MM.1S (cell line): Measurements from ENCODE around the gene GHITM.
"Not testable (repeated sequence)": the region's sequence is repeated elsewhere in the genome, so short reads cannot be mapped to it uniquely, and the experiment has no call there.

Source experiments
- DNase-seq: peaks from one replicate; pipeline ENCODE4 v3.0.0-alpha.2; 2015
- H2AFZ ChIP-seq: fragments of 300-600 bp; sonication (generic); 2 replicates; pipeline ENCODE4 v1.6.0; 2016; ENCODE audit warnings: antibody characterized with exemption, low read length
- H3F3A ChIP-seq: fragments of 300-600 bp; sonication (generic); 2 replicates; pipeline ENCODE4 v1.6.1; 2016; ENCODE audit warnings: mild to moderate bottlenecking, antibody characterized with exemption, low read length, moderate library complexity, mixed read lengths; ENCODE audit not compliant: insufficient read depth
- H3K27ac ChIP-seq: fragments of 300-600 bp; sonication (generic); 2 replicates; pipeline ENCODE4 v1.5.1; 2016; ENCODE audit warnings: mild to moderate bottlenecking, low read length
- H3K27me3 ChIP-seq: fragments of 300-600 bp; sonication (generic); replicated peaks from 2 replicates; pipeline ENCODE4 v1.6.0; 2016; ENCODE audit warnings: low read length; ENCODE audit not compliant: insufficient read depth
- H3K36me3 ChIP-seq: fragments of 300-600 bp; sonication (generic); replicated peaks from 2 replicates; pipeline ENCODE4 v1.6.1; 2016; ENCODE audit warnings: mild to moderate bottlenecking, low read length, mixed read lengths; ENCODE audit not compliant: insufficient read depth
- H3K4me1 ChIP-seq: fragments of 300-600 bp; sonication (generic); 2 replicates; pipeline ENCODE4 v1.6.1; 2016; ENCODE audit warnings: low read length, mixed read lengths
- H3K4me2 ChIP-seq: fragments of 300-600 bp; sonication (generic); 2 replicates; pipeline ENCODE4 v1.6.0; 2016; ENCODE audit warnings: low read depth, low read length
- H3K4me3 ChIP-seq: fragments of 300-600 bp; sonication (generic); 2 replicates; pipeline ENCODE4 v1.5.1; 2016; ENCODE audit warnings: low read length, mixed read lengths
- H3K79me2 ChIP-seq: fragments of 300-600 bp; sonication (generic); 2 replicates; pipeline ENCODE4 v1.6.1; 2016; ENCODE audit warnings: mixed run types, low read length, mixed read lengths
- H3K9ac ChIP-seq: fragments of 300-600 bp; sonication (generic); 2 replicates; pipeline ENCODE4 v1.6.1; 2016; ENCODE audit warnings: low read length, mixed read lengths
- H3K9me2 ChIP-seq: fragments of 300-600 bp; sonication (generic); replicated peaks from 2 replicates; pipeline ENCODE4 v1.6.1; 2016; ENCODE audit warnings: mild to moderate bottlenecking, low read length, mixed read lengths; ENCODE audit not compliant: insufficient read depth
- H3K9me3 ChIP-seq: fragments of 300-600 bp; sonication (generic); replicated peaks from 2 replicates; pipeline ENCODE4 v1.6.1; 2016; ENCODE audit warnings: mild to moderate bottlenecking, low read length, mixed read lengths; ENCODE audit not compliant: insufficient read depth
- H4K20me1 ChIP-seq: fragments of 300-600 bp; sonication (generic); 2 replicates; pipeline ENCODE4 v1.6.1; 2016; ENCODE audit warnings: mild to moderate bottlenecking, low read length, moderate library complexity, mixed read lengths; ENCODE audit not compliant: insufficient read depth
- EZH2 ChIP-seq: fragments of 300-600 bp; sonication (generic); optimal IDR thresholded peaks from 2 replicates; pipeline ENCODE3; 2017; ENCODE audit warnings: low read depth, mild to moderate bottlenecking, antibody characterized with exemption, low read length, mixed read lengths
- EZH2phosphoT487 ChIP-seq: fragments of 300-600 bp; sonication (generic); IDR thresholded peaks from 2 replicates; pipeline ENCODE4 v1.6.1; 2018; ENCODE audit warnings: antibody characterized with exemption, low read length
- TF ChIP-seq, protein P1 (sequence below): fragments of 300-600 bp; sonication (generic); IDR thresholded peaks from 2 replicates; pipeline ENCODE4 v1.5.1; 2016; ENCODE audit warnings: antibody characterized with exemption, low read length, mixed read lengths

Gene GHITM

DNA sequence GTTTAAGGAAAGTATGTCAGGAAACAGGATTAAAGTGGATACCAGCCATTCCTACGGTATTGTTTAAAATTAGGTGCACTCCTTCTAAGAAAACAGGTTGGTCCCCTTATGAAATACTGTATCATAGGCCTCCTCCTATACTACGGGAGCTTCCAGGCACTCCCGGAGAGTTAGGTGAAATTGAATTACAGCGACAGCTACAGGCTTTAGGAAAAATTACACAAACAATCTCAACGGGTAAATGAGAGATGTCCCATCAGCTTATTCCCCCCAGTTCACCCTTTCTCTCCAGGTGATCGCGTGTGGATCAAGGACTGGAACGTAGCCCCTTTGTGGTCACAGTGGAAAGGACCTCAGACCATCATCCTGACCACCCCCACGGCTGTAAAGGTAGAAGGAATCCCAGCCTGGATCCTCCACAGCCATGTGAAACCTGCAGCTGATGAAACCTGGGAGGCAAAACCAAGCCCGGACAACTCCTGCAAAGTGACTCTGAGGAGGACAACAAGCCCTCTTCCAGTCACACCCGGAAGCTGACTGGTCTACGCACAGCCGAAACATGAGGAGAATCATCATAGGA, 25.1 kb upstream of the GHITM start:
- Histone ChIP-seq H3K9me3 (no peaks in the 10 kb centered on the region), H3K27me3 (no peaks in the 10 kb centered on the region), H3K36me3 (no peaks in the 10 kb centered on the region), H3F3A (no peaks in the 10 kb centered on the region), H3K9me2 (no peaks in the 10 kb centered on the region), H2AFZ (no peak overlapping the region), H3K27ac (no peak overlapping the region), H3K4me1 (no peaks in the 10 kb centered on the region), H3K79me2 (no peaks in the 10 kb centered on the region), H4K20me1 (no peaks in the 10 kb centered on the region), H3K4me3 (no peak overlapping the region), H3K9ac (no peak overlapping the region), H3K4me2 (no peak overlapping the region)
- no peak for TF ChIP-seq EZH2
- TF ChIP-seq, protein P1, sequence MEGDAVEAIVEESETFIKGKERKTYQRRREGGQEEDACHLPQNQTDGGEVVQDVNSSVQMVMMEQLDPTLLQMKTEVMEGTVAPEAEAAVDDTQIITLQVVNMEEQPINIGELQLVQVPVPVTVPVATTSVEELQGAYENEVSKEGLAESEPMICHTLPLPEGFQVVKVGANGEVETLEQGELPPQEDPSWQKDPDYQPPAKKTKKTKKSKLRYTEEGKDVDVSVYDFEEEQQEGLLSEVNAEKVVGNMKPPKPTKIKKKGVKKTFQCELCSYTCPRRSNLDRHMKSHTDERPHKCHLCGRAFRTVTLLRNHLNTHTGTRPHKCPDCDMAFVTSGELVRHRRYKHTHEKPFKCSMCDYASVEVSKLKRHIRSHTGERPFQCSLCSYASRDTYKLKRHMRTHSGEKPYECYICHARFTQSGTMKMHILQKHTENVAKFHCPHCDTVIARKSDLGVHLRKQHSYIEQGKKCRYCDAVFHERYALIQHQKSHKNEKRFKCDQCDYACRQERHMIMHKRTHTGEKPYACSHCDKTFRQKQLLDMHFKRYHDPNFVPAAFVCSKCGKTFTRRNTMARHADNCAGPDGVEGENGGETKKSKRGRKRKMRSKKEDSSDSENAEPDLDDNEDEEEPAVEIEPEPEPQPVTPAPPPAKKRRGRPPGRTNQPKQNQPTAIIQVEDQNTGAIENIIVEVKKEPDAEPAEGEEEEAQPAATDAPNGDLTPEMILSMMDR = peak; percentile 22
- no peak for DNase-seq

DNA sequence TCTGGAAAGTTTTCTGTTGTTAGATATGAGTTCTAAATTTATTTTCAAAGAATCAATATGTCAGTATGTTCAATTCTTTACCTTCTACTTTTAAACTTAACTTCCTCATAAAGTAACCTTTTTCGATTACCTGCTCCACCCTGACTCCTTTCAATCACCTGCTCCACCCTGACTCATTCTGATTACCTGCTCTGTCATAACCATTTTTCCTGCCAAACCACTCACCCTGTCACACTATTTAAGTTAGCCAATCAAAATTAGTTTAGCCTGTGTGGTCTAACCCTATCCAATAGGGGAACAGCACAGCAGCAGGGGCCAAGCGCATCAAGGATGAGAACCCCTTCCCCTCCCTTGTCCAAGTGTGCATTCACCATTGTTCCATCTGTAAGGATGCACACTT, 22.1 kb upstream of the GHITM start:
- not testable (repeated sequence) for H3F3A ChIP-seq, H4K20me1 ChIP-seq, H3K4me2 ChIP-seq, H3K27me3 ChIP-seq, H3K36me3 ChIP-seq, DNase-seq, H3K4me1 ChIP-seq, H3K79me2 ChIP-seq, H3K4me3 ChIP-seq, H3K27ac ChIP-seq, H3K9me3 ChIP-seq, H3K9ac ChIP-seq, H2AFZ ChIP-seq, H3K9me2 ChIP-seq

DNA sequence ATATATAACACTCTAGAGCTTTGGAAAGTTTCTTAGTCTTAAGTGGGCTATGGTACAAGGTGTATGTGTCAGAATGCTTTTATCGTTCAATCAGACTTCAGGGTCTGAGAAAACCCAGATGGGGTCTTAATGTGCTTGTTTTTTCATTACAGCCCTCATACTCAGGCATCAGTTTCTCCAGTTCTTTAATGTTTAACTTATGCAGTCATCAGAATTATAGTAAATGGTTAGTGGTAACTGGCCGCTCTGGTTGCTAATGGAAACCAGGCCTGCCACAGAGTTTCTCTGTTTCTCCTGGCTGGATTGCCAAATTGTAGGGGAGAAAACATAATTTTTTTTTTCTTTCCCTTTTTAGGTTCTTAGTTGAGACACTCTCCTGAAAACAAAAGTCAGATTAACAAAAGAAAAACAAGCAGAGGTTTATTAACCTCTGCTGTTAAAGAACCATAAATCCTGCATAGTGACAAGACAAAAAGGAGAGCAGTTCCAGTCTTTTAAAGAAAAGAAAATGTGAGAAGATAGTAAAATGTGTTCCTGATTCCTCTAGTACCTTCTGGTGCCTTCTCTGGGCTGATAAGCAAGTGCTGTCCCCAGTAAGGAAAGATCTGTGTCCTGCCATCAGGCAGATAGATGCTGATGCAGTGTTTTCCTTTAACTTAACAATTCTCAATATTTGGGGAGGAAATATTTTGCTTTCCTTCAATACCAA, 21.5 kb upstream of the GHITM start:
- H3K4me3 ChIP-seq = no peak overlapping the region
- no peak overlapping the region for H3K4me2 ChIP-seq
- H3K27ac ChIP-seq = no peak overlapping the region
- no peaks in the 10 kb centered on the region for H3K9me3 ChIP-seq
- H3K9me2 ChIP-seq = no peaks in the 10 kb centered on the region
- no peak for DNase-seq
- TF ChIP-seq, protein P1 = no peak
- TF ChIP-seq EZH2 = no peak
- no peak for TF ChIP-seq EZH2phosphoT487
- no peak overlapping the region for H2AFZ ChIP-seq
- H3K79me2 ChIP-seq = no peaks in the 10 kb centered on the region
- no peak overlapping the region for H3K9ac ChIP-seq
- no peaks in the 10 kb centered on the region for H3F3A ChIP-seq
- H3K36me3 ChIP-seq = no peaks in the 10 kb centered on the region
- H3K4me1 ChIP-seq = no peaks in the 10 kb centered on the region
- H4K20me1 ChIP-seq = no peaks in the 10 kb centered on the region
- H3K27me3 ChIP-seq = no peaks in the 10 kb centered on the region

DNA sequence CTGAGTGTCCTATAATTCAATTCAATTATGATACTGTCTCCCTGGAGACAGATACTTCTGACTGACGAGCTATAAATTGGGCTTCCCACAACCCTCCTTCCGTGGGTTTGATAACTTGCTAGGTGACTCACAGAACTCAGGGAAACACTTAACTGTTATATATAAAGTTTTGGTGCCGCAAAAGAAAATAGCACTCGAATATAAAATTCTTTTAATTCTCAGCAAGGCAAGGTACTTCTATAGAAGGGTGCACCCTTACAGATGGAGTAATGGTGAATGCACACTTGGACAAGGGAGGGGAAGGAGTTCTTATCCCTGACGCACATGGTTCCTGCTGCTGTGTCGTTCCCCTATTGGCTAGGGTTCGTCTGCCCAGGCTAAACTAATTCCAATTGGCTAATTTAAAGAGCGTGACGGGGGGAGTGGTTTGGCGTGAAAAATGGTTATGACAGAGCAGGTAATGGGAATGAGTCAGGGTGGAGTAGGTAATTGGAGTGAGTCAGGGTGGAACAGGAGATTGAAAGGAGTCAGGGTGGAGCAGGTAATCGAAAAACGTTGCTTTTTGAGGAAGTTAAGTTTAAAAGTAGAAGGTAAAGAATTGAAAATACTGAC, 20.8 kb upstream of the GHITM start:
- Histone ChIP-seq H3K27ac (no peak overlapping the region), H3K9me2 (no peaks in the 10 kb centered on the region), H3F3A (no peaks in the 10 kb centered on the region), H4K20me1 (no peaks in the 10 kb centered on the region), H3K4me3 (no peak overlapping the region), H3K4me1 (no peaks in the 10 kb centered on the region), H3K9me3 (no peaks in the 10 kb centered on the region), H2AFZ (no peak overlapping the region), H3K36me3 (no peaks in the 10 kb centered on the region), H3K4me2 (no peak overlapping the region), H3K27me3 (no peaks in the 10 kb centered on the region), H3K79me2 (no peaks in the 10 kb centered on the region), H3K9ac (no peak overlapping the region)
- TF ChIP-seq, protein P1 = no peak
- TF ChIP-seq EZH2 (no peak), EZH2phosphoT487 (no peak)
- no peak for DNase-seq
